ENCODE results near the gene DTNA.
"Not testable (repeated sequence)": the region's sequence is repeated elsewhere in the genome, so short reads cannot be mapped to it uniquely, and the experiment has no call there.

The DTNA gene

GRCh38 chr18:34864836-34865497 is 154.9 kb downstream of the DTNA start:
- no peak for DNase-seq

GRCh38 chr18:34866310-34866709 is 156.2 kb downstream of the DTNA start:
- no peak for DNase-seq

GRCh38 chr18:34866739-34867138 is 156.6 kb downstream of the DTNA start:
- no peak for DNase-seq

- no peak for DNase-seq
Observed at GRCh38 chr18:34867520-34867919, 157.4 kb downstream of the DTNA start.

- no peak for DNase-seq
Observed at GRCh38 chr18:34870555-34871310, 160.6 kb downstream of the DTNA start.

- DNase-seq: no peak
Observed at GRCh38 chr18:34871435-34871834, 161.3 kb downstream of the DTNA start.

GRCh38 chr18:34872066-34872465 is 162.0 kb downstream of the DTNA start:
- no peak for DNase-seq

- no peak for DNase-seq
Observed at GRCh38 chr18:34873986-34874580, 164.0 kb downstream of the DTNA start.

GRCh38 chr18:34875150-34875549 is 165.1 kb downstream of the DTNA start:
- DNase-seq: no peak

GRCh38 chr18:34880403-34880802 is 170.3 kb downstream of the DTNA start:
- DNase-seq: no peak

GRCh38 chr18:34880882-34881834 is 171.1 kb downstream of the DTNA start:
- DNase-seq: no peak

- DNase-seq: no peak
Observed at GRCh38 chr18:34884436-34884835, 174.3 kb downstream of the DTNA start.

GRCh38 chr18:34886177-34886576 is 176.1 kb downstream of the DTNA start:
- DNase-seq: no peak

- DNase-seq: no peak
Observed at GRCh38 chr18:34887881-34888580, 177.9 kb downstream of the DTNA start.

- DNase-seq: no peak
Observed at GRCh38 chr18:34890486-34891085, 180.5 kb downstream of the DTNA start.

GRCh38 chr18:34892379-34892778 is 182.3 kb downstream of the DTNA start:
- DNase-seq: no peak

GRCh38 chr18:34893239-34893638 is 183.1 kb downstream of the DTNA start:
- no peak for DNase-seq

GRCh38 chr18:34901299-34901698 is 191.2 kb downstream of the DTNA start:
- DNase-seq: no peak

GRCh38 chr18:34904994-34905393 is 194.9 kb downstream of the DTNA start:
- DNase-seq: no peak

- not testable (repeated sequence) for DNase-seq
Observed at GRCh38 chr18:34906985-34907384, 196.9 kb downstream of the DTNA start.

GRCh38 chr18:34909637-34910364 is 199.7 kb downstream of the DTNA start:
- DNase-seq: no peak
